ENCODE measurements around the gene SIGLECL1.

SIGLECL1 gene

GRCh38 chr19:51274049-51274770, 23.3 kb downstream of the SIGLECL1 start:
- no peak overlapping the region for H3K27ac ChIP-seq
- H3K36me3 ChIP-seq (ENCODE audit: insufficient read depth): no peaks in the 10 kb centered on the region
- H3K79me2 ChIP-seq (ENCODE audit: insufficient read depth, low read depth): no peaks in the 10 kb centered on the region
- H3K27me3 ChIP-seq (ENCODE audit: insufficient read depth, low read depth): no peaks in the 10 kb centered on the region; the same call in 1 of the 2 replicates
- no peak overlapping the region for H3K9ac ChIP-seq
- no peak for TF ChIP-seq CTCF (conservative IDR thresholded peaks at IDR 0.05; ENCODE audit: low read depth, low read length)
- H3K4me3 ChIP-seq (IDR thresholded peaks at IDR 0.05; ENCODE audit: insufficient read depth, low read depth, low read length): no peak overlapping the region
- no peak overlapping the region for H2AFZ ChIP-seq (ENCODE audit: low read depth)
- no peaks in the 10 kb centered on the region for H3K4me1 ChIP-seq (ENCODE audit: low read depth, poor library complexity, severe bottlenecking)
- no peak overlapping the region for H3K4me2 ChIP-seq
- no peaks in the 10 kb centered on the region for H4K20me1 ChIP-seq (ENCODE audit: insufficient read depth)

DNA sequence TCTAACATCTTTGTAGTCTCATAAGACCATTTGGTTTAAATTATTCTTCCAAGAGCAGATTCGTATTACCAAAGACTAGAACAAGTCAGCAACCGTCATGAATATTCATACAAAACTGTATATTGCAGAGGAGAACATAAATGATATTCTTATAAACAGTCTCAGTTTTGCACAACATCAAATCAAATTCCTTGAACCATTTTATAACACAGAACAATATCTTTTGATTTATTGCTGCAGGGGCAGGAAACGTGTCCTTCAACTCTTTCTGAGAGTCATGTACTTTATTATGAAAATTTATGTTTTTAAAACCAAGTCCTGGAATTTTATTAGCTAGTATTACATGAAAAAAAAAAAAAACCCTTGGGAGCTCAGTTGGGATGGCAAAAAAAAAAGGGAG, 26.2 kb downstream of the SIGLECL1 start:
- Histone ChIP-seq H3K9ac (no peak overlapping the region), H3K27me3 (ENCODE audit: insufficient read depth, low read depth) (no peaks in the 10 kb centered on the region; the same call in 1 of the 2 replicates), H3K4me2 (no peak overlapping the region), H3K4me3 (IDR thresholded peaks at IDR 0.05; ENCODE audit: insufficient read depth, low read depth, low read length) (no peak overlapping the region), H3K4me1 (ENCODE audit: low read depth, poor library complexity, severe bottlenecking) (no peaks in the 10 kb centered on the region), H3K79me2 (ENCODE audit: insufficient read depth, low read depth) (no peaks in the 10 kb centered on the region), H2AFZ (ENCODE audit: low read depth) (no peak overlapping the region), H3K36me3 (ENCODE audit: insufficient read depth) (no peaks in the 10 kb centered on the region), H3K27ac (no peak overlapping the region), H4K20me1 (ENCODE audit: insufficient read depth) (no peaks in the 10 kb centered on the region)
- TF ChIP-seq CTCF (conservative IDR thresholded peaks at IDR 0.05; ENCODE audit: low read depth, low read length): no peak

DNA sequence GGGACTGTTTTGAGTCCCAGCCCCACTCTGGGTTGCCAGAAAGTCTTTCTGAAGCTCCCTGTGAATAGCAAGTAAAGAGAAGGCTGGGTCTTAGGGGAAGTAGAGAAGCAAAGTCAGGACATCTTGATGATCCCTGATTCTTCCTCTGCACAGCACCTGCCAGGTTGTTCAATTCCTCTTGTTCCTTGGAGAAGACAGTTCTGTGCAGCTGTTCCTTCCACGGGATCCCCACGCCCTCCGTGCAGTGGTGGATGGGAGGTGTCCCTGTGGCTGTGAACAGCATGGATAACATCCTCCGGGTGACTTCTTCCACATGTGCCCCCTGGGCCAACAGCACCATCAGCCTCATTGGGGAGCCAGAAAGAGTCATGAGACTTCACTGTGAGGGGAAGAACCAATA, 31.5 kb downstream of the SIGLECL1 start:
- no peaks in the 10 kb centered on the region for H3K4me1 ChIP-seq (ENCODE audit: low read depth, poor library complexity, severe bottlenecking)
- no peaks in the 10 kb centered on the region for H3K27me3 ChIP-seq (ENCODE audit: insufficient read depth, low read depth)
- no peak for TF ChIP-seq CTCF (conservative IDR thresholded peaks at IDR 0.05; ENCODE audit: low read depth, low read length)
- H3K4me2 ChIP-seq: no peak overlapping the region
- H3K36me3 ChIP-seq (ENCODE audit: insufficient read depth): no peaks in the 10 kb centered on the region
- no peak overlapping the region for H3K27ac ChIP-seq
- no peaks in the 10 kb centered on the region for H3K79me2 ChIP-seq (ENCODE audit: insufficient read depth, low read depth)
- H3K4me3 ChIP-seq (IDR thresholded peaks at IDR 0.05; ENCODE audit: insufficient read depth, low read depth, low read length): no peak overlapping the region
- no peaks in the 10 kb centered on the region for H4K20me1 ChIP-seq (ENCODE audit: insufficient read depth)
- H2AFZ ChIP-seq (ENCODE audit: low read depth): no peak overlapping the region
- H3K9ac ChIP-seq: no peak overlapping the region

- Histone ChIP-seq H3K4me1 (ENCODE audit: low read depth, poor library complexity, severe bottlenecking) (no peaks in the 10 kb centered on the region), H3K4me3 (IDR thresholded peaks at IDR 0.05; ENCODE audit: insufficient read depth, low read depth, low read length) (no peak overlapping the region), H3K9ac (no peak overlapping the region), H3K36me3 (ENCODE audit: insufficient read depth) (no peaks in the 10 kb centered on the region), H2AFZ (ENCODE audit: low read depth) (no peak overlapping the region), H3K27ac (no peak overlapping the region), H4K20me1 (ENCODE audit: insufficient read depth) (no peaks in the 10 kb centered on the region), H3K27me3 (ENCODE audit: insufficient read depth, low read depth) (no peaks in the 10 kb centered on the region), H3K79me2 (ENCODE audit: insufficient read depth, low read depth) (no peaks in the 10 kb centered on the region), H3K4me2 (no peak overlapping the region)
- TF ChIP-seq CTCF (conservative IDR thresholded peaks at IDR 0.05; ENCODE audit: low read depth, low read length): no peak
Observed at GRCh38 chr19:51285682-51286081, 34.8 kb downstream of the SIGLECL1 start.

All from KMS-11 (cell line).